HFF-Myc (cell line): ENCODE results near the gene LMX1B.

Source experiments
- DNase-seq: peaks from one replicate; pipeline ENCODE4 v3.0.0-alpha.2; 2011; ENCODE audit warnings: low read depth; ENCODE audit errors: extremely low read depth
- H3K4me3 ChIP-seq: replicated peaks from 2 replicates; pipeline ENCODE4 v1.5.1; 2011; ENCODE audit warnings: low read depth, mild to moderate bottlenecking, control low read depth, low read length
- CTCF ChIP-seq: IDR thresholded peaks from 2 replicates; pipeline ENCODE4 v1.5.1; 2012; ENCODE audit warnings: mild to moderate bottlenecking, low read depth, low read length, control low read depth; ENCODE audit errors: missing control alignments

The LMX1B gene

GRCh38 chr9:126676102-126676684, 62.5 kb downstream of the LMX1B start:
- no peak for DNase-seq
- TF ChIP-seq CTCF, result no peak
- no peak overlapping the region for H3K4me3 ChIP-seq

- DNase-seq, result no peak
- TF ChIP-seq CTCF, result no peak
- H3K4me3 ChIP-seq, result no peak overlapping the region
Observed at GRCh38 chr9:126676685-126677143, 63.0 kb downstream of the LMX1B start.

- no peak for TF ChIP-seq CTCF
- H3K4me3 ChIP-seq, result no peak overlapping the region
- no peak for DNase-seq
Observed at GRCh38 chr9:126677188-126678084, 63.7 kb downstream of the LMX1B start.

- DNase-seq, result no peak
- H3K4me3 ChIP-seq, result no peak overlapping the region
- no peak for TF ChIP-seq CTCF
Observed at GRCh38 chr9:126678989-126679388, 65.3 kb downstream of the LMX1B start.

GRCh38 chr9:126681336-126681735, 67.6 kb downstream of the LMX1B start:
- TF ChIP-seq CTCF, result no peak
- no peak overlapping the region for H3K4me3 ChIP-seq
- DNase-seq, result no peak

GRCh38 chr9:126682113-126682810, 68.5 kb downstream of the LMX1B start:
- no peak for DNase-seq
- no peak for TF ChIP-seq CTCF
- no peak overlapping the region for H3K4me3 ChIP-seq
